Fibroblast of lung (primary cell): ENCODE data around the gene RAB43.

ENCODE experiments used
- EZH2 ChIP-seq: IDR thresholded peaks from 2 replicates; pipeline ENCODE4 v1.5.1; 2012; ENCODE audit warnings: low read length, control low read depth, mild to moderate bottlenecking; ENCODE audit errors: missing control alignments
- TF ChIP-seq, protein P1 (sequence below), 2 donors: IDR thresholded peaks in 1 of 2; conservative IDR thresholded peaks in 1 of 2; 1 replicate in 1 of 2; 2 replicates in 1 of 2; pipeline ENCODE4 v1.5.1; 2011 to 2012; ENCODE audit warnings: low read length in 2 of 2, control low read depth in 1 of 2, inconsistent platforms in 1 of 2, low read depth in 1 of 2, mild to moderate bottlenecking in 1 of 2

DNA sequence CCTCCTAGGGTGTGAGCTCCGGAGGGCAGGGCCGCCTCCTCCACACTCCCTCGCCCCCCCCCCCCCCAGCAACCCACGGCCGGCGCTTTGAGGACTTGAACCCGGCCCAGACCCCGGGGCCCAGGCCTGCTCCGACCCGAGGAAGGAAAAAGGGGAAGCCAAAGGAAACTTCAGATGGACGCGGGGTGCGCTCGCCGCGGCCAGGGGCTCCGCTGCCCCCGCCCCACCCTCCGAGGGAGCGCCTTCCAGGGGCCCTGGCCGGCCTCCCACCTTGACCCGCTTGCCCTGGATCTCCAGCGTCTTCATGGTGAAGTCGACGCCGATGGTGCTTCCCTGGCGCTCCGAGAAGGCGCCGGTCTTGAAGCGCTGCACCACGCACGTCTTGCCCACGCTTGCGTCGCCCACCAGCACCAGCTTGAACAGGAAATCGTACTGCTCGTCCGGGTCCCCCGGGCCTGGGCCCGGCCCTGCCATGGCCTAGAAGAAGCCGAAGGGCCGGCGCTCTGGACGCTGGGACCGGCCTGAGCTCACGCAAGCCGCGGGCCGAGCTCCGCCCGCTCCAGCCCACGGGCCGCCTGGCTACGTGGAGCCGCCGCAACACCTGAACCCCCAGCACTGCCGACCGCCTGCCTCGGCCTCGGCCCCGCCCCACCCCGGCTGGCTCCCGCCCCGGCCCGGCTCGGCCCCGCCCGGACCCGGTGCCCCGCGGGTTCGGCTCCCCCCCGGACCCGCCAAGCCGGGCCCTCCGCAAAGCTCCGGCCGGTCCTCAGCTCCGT, 400 bp downstream of the RAB43 start:
- TF ChIP-seq, protein P1, sequence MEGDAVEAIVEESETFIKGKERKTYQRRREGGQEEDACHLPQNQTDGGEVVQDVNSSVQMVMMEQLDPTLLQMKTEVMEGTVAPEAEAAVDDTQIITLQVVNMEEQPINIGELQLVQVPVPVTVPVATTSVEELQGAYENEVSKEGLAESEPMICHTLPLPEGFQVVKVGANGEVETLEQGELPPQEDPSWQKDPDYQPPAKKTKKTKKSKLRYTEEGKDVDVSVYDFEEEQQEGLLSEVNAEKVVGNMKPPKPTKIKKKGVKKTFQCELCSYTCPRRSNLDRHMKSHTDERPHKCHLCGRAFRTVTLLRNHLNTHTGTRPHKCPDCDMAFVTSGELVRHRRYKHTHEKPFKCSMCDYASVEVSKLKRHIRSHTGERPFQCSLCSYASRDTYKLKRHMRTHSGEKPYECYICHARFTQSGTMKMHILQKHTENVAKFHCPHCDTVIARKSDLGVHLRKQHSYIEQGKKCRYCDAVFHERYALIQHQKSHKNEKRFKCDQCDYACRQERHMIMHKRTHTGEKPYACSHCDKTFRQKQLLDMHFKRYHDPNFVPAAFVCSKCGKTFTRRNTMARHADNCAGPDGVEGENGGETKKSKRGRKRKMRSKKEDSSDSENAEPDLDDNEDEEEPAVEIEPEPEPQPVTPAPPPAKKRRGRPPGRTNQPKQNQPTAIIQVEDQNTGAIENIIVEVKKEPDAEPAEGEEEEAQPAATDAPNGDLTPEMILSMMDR (conservative IDR thresholded peaks at IDR 0.05 in 1 of 2, IDR thresholded peaks at IDR 0.05 in 1 of 2; ENCODE audit: low read depth in 1 of 2, low read length in 2 of 2): no peak
- TF ChIP-seq EZH2: no peak
